HG03175 (cell line): ENCODE data around the gene KANSL1.

Source experiments
- ATAC-seq: cut with Tn5 transposase; IDR thresholded peaks from one replicate; pipeline ENCODE4 v1.9.1; 2021; ENCODE audit warnings: mild to moderate bottlenecking, moderate library complexity; ENCODE audit not compliant: unreplicated experiment

Gene KANSL1

DNA sequence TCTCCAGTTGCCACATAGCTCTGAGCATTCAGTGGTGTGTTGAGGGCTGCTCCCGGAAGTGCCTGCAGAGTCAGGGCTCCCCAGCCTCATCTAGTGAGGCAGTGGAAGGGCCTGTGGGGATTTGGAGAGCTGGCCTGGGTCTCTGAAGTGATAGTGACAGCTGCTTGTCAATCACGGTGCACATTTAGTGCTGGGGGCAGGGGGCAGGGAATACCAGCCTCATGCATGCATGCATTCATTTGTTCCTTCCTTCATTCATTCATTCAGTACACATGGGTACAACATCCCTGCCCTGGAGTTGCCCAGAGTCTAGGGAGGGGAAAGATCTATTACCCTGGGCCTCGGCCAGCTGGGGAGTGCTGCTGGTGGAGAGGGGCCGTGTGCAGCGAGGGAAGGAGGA is 205.5 kb downstream of the KANSL1 start:
- ATAC-seq, result no peak

DNA sequence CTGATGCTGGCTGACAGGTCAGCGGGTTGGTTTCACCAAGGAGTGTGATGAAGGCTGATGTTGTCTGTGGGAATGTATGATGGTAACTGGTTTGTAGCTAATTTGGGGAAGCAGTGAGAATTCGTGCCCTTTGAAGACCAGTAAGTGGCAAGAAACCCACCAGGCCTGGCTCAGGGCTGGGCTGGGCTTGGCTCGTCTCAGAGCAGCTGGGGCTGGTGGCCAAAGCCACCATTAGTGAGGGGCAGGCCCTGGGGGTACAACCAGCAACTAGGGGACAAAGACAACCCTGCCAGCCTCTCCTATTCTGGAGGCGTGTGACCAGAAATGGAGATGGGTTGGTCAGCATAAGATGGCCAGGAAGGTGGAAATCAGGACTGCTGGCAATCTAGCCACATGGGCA is 207.2 kb downstream of the KANSL1 start:
- no peak for ATAC-seq

DNA sequence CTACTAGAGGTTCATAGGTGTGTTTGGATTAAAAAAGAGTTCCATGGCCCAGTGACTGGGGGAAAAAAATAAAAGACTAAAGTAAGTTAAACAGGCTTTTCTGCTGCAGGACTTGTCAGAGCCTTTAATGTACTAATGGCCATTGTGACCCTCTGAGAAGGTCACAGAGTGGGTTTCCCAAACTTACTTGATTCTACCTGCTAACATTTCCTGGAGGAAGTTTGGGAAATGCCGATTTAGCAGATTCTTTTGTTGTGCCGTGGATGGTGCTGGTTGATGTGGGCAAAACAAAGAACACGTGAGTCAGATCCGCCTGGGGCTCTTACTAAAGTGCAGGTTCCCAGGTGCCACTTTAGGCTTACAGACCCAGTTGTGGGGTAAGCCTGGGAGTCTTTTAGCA is 207.8 kb downstream of the KANSL1 start:
- ATAC-seq, result no peak

DNA sequence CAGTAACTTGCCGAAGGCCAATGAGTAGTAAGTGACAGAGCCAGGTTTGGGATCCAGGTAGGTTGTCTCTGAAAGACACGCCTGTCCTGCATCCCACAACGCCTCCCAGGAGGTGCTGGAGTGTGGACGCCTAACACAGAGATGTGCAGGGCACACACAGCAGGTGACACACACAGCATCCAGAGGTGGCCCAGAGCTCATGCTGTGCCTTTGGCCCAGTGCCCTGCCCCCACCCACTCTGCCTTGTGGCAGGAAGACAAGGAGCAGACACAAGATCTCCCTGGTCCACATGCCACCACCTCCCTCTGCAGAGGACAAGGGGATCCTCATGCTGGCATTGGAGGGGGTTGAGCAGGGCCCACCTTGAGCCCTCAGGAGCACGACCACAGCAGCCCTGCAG is 208.9 kb downstream of the KANSL1 start:
- ATAC-seq, result no peak

DNA sequence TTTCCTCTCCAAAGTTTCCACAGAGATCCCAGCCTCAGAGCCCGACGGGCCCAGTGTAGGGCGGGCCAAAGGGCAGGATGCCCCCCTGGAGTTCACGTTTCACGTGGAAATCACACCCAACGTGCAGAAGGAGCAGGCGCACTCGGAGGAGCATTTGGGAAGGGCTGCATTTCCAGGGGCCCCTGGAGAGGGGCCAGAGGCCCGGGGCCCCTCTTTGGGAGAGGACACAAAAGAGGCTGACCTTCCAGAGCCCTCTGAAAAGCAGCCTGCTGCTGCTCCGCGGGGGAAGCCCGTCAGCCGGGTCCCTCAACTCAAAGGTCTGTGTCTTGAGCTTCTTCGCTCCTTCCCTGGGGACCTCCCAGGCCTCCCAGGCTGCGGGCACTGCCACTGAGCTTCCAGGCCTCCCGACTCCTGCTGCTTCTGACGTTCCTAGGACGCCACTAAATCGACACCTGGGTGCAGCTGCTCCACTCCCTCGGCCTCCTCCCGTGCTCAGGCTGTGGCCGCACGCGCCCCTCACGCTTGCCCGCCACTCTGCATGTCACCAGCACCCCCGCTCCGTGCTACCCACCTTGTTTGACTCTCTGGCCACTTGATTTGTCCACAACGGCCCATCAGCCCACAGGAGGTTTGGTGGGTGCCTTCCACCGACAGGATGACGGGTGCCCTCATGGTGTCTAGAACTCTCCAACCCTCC is 209.5 kb downstream of the KANSL1 start:
- ATAC-seq, result no peak

DNA sequence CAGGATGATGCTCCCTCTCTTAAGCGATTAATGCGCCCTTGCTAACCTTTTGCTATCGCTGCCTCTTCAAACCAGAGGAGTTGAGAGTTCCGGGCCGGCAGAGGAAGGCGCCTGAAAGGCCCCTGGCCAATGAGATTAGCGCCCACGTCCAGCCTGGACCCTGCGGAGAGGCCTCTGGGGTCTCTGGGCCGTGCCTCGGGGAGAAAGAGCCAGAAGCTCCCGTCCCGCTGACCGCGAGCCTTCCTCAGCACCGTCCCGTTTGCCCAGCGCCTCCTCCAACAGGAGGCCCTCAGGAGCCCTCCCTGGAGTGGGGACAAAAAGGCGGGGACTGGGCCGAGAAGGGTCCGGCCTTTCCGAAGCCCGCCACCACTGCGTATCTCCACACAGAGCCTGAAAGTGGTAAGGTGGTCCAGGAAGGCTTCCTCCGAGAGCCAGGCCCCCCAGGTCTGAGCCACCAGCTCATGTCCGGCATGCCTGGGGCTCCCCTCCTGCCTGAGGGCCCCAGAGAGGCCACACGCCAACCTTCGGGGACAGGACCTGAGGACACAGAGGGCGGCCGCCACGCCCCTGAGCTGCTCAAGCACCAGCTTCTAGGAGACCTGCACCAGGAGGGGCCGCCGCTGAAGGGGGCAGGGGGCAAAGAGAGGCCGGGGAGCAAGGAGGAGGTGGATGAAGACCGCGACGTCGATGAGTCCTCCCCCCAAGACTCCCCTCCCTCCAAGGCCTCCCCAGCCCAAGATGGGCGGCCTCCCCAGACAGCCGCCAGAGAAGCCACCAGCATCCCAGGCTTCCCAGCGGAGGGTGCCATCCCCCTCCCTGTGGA is 210.2 kb downstream of the KANSL1 start:
- ATAC-seq, result no peak

DNA sequence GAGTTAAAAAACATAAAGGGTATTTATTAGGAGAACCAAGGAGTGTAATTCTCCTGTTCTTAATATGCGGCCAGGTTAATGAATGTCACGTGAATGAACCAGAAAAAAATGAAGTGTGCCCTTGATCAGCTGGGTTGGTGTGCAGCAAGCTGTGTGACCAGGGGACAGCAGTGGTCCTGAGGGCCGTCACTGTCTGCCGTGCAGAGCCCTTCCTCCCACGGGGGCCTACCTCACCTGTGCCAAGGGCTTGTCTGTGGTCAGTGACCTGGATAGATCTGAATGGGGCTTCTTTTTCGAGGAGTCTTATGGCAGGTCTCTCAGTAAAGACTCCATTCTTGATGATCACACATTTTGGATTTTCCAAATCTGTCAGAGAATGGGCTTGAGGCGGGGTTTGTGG is 211.9 kb downstream of the KANSL1 start:
- no peak for ATAC-seq

DNA sequence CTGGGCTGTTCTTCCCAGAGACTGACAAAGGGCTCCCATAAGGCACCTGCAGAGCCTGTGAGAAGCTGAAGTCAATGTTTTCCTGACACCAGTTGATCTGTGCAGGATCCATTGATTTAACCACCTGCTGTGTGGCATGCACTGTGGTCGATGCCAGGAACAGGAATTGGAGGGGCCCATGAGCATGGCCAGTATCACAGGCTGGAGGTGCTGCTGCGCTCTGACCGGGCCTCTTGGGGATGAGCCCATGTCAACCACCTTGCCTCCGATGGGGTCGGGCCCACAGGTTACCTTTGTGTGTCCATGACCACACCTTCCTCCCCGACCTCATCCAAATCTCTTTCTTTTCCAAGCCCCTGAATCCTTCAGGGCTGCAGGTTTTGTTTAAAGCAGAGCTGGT is 212.4 kb downstream of the KANSL1 start:
- no peak for ATAC-seq
